ENCODE data around the gene KCNIP1.

KCNIP1 gene

GRCh38 chr5:170483701-170484458 lies 19.9 kb upstream of the KCNIP1 start:
- no peak for DNase-seq (ENCODE audit: low read depth)

- DNase-seq (ENCODE audit: low read depth), result no peak
Observed at GRCh38 chr5:170484459-170484831, 19.4 kb upstream of the KCNIP1 start.

DNA sequence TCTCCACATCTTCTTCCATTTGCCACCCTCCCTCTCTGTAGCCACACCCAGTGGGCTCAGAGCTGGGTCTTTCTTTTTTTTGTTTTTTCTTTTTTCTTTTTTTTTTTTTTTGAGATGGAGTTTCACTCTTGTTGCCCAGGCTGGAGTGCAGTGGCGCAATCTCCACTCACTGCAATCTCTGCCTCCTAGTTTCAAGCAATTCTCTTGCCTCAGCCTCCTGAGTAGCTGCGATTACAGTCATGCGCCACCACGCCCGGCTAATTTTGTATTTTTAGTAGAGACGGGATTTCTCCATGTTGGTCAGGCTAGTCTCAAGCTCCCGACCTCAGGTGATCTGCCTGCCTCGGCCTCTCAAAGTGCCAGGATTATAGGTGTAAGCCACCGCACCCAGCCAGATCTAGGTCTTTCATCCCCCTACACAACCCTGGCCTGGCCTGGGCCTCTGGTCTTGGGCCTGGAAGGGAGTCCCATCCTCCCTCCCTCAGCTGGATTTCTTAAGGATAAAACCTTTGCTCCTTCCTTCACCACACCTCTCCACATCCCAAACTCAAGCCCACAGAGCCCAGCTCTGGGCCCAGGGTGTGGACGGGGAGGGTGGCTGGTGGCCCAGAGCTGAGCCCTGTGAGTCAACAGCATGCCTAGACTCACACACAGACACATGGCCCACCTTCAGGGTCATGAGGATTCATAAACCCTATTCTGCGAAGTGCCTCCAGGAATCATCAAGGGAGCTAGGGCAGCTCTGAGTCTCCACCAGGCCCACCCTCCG lies 18.8 kb upstream of the KCNIP1 start:
- DNase-seq (ENCODE audit: low read depth), result no peak

DNA sequence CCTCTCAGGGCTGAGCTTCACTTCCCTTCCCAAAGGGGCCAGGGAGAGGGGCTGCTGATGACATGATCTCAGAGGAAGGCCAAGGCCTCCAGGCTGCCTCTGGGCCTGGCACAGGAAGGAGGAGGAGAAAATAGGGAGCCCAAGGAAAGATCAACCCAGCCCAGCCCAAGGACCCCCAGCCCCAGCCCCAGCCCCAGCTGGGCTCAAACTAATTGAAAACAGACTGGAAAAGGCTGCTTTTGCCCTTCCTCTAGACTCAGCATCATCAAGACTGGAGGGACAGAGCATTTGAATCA lies 18.3 kb upstream of the KCNIP1 start:
- DNase-seq (ENCODE audit: low read depth), result no peak

DNA sequence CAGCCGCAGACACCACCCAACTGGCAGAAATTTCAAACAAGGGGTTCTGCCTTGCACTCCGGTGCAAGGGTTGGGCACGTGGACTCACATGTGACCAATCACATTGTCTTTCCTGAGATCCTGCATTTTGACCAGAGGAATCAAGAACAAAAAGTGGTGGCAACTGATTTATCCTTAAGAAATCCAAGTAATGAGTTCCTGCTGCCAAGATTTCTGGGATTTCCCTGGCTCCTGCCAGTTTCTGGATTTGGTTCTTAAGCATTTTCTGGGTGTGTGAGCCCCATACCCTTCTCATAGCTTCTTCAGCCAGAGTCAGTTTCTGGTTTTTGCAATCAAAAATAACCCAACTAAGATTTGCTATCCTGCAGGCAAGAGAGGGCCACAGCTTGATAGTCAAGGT lies 17.4 kb upstream of the KCNIP1 start:
- DNase-seq (ENCODE audit: low read depth), result no peak

DNA sequence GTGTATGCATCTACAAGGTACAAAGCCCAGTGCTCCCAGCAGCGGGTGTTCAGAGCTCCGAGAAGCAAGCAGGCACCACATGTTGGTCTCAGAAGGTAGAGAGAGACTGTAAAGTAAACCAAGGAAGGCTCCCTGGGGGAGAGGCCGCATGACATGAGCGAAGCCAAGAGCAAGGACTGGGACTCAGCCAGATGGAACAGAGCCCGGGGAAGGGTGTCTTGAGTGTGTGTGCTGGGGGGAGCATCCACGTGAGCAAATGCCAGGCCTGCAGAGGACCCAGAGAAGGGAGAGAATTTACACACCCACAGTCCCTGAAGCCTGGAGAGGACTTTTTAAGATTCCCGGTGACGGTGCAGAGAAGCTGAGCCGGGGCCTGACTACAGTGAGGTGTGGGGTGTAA lies 15.2 kb upstream of the KCNIP1 start:
- no peak for DNase-seq (ENCODE audit: low read depth)

GRCh38 chr5:170489199-170489598 lies 14.6 kb upstream of the KCNIP1 start:
- DNase-seq (ENCODE audit: low read depth), result no peak

GRCh38 chr5:170490381-170490780 lies 13.4 kb upstream of the KCNIP1 start:
- no peak for DNase-seq (ENCODE audit: low read depth)

DNA sequence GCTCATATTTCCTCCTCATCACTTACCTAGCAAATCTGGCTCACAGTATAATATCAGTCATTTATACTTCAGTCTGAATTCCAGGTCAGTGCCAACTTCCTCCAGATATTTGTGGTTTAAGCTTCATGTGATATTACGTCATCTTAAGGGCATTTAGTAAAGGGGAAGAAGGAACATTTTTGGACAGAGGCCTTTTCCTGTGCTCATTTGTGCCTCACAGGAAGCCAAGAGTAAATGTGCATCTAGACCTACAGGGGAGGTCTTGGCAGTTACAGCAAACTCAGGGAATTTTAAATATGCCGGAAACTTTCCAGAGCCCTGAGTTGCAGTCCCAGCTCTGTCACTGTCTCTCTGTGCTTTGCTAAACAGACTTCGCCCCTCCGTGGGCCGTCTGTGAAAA lies 12.3 kb upstream of the KCNIP1 start:
- DNase-seq (ENCODE audit: low read depth), result no peak

DNA sequence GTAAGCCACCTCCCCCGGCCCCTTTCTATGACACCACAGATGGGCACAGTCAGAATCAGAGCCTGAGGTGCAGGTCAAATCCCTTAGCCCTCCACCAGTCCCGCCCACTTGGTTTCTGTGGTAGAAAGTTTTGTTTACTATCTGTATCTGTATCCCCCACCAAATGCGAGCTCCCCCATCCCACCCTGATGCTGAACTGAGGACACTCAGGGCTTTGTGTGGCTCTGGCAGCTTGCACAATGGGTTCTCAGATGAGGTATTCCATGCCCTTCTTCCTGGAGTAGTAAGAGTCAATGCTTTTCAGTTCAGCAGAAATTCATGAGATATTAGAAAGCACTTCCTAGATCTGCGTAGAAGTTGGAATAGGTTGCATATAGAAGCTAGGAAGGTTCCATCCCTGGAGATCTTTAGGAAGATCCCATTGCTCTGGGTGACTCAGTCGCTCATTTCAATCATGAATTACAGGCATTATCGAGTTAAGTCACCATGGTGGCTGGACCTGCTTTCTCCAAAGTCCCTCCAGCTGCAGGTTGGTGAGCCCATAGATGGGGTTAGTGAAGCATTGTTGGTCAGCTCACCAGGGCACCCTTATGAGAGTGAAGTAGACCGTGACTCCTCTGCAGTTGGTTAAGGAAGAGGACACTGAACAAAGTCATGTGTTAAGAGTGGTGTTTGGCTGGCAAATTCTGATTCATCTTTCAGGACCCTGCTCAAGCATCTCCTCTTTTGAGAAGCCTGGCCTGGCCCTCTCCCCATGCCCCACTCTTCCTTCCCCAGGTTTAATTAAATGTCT lies 10.6 kb upstream of the KCNIP1 start:
- no peak for DNase-seq (ENCODE audit: low read depth)

DNA sequence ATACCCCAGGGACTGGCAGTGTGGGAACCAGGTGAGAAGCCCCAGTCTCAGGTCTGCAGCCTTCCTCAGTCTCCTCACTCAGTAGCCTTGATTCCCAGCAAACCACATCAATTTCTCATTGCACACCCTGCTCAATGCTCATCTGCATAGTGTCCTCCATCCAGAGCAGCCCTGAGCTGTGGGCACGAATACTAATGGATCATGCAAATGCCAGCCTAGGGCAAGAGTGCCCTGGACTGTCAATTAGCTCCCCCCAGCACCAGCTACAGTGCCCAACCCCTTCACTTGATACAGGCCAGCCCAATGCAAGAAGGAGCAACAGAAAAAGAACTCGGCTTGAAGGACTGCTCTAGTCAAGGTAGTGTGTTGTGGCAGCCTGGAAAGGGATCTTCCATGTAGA lies 9.8 kb upstream of the KCNIP1 start:
- DNase-seq (ENCODE audit: low read depth), result no peak

- DNase-seq (ENCODE audit: low read depth), result no peak
Observed at GRCh38 chr5:170495825-170496661, 7.8 kb upstream of the KCNIP1 start.

- DNase-seq (ENCODE audit: low read depth), result no peak
Observed at GRCh38 chr5:170496662-170497028, 7.2 kb upstream of the KCNIP1 start.

- DNase-seq (ENCODE audit: low read depth), result no peak
Observed at GRCh38 chr5:170497311-170498038, 6.3 kb upstream of the KCNIP1 start.

GRCh38 chr5:170498811-170499351 lies 4.9 kb upstream of the KCNIP1 start:
- no peak for DNase-seq (ENCODE audit: low read depth)

DNA sequence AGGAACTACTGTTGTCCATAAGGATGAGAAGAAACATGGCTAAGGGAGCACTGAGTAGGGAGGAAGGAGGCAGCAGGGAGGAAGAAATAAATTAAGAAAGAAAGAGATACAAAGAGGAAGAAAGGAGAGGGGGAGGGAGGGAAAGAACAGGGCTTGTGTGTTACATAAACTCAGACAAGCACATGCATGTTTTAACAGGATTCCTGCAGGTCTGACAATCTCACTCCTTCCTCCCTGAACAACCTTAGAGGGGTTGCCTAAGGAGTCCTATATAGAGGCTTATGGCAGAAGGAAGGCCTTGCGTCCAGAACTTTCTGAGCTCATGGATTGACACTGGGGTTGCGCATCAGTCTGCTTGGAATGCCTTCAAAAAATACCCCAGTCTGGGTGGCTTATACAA lies 4.2 kb upstream of the KCNIP1 start:
- no peak for DNase-seq (ENCODE audit: low read depth)

DNA sequence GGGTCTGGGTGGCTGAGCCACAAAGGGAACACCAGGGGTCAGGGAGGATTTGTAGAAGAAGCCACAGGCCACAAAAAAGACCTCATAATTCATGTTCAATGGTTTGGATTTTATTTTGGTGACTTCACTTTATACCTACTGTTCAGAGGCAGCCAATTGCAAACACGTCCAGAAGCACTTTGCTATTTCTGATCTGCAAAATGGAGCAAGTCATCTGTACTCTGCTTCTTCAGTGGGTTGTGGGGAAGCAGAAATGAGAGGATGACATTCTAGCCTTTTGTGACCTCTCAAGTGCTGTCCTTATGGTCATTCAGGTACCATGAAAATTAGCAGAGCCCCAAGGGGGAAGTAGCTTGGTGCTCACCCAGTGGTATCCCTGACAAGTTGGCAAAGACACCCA lies 2.5 kb upstream of the KCNIP1 start:
- no peak for DNase-seq (ENCODE audit: low read depth)

GRCh38 chr5:170501931-170502330 lies 1.9 kb upstream of the KCNIP1 start:
- DNase-seq (ENCODE audit: low read depth), result no peak

GRCh38 chr5:170504616-170505266 lies 921 bp downstream of the KCNIP1 start:
- DNase-seq (ENCODE audit: low read depth), result no peak

DNA sequence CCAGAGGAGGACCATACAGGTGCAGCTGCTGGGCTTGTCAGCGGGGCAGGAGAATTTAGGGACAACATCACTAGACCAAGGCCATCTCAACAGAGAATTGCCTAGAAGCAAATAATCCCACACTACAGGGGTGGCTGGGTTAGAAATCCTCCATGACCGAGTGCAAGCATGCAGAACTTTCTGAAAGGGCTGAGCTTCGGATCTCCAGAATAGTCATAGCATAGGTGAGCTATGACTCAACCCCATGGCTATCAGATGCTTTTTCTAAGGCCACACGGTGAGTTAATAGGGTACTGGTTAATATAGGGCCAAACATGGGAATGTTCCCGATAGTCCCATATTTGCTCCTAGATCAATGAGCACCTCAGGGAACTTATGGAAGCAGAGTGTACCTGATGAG lies 4.2 kb downstream of the KCNIP1 start:
- DNase-seq (ENCODE audit: low read depth), result no peak

All from activated T-helper 1 cell treated with Interleukin-2 at 50 U/mL for 16 hours (primary cell).